SK-N-SH (cell line): ENCODE data around the gene SYT14. TPM values are rescaled to one million over a fixed set of nuclear protein-coding genes. Genes with fewer than 3 reads are reported as not detected.
"Not testable (repeated sequence)": the region's sequence is repeated elsewhere in the genome, so short reads cannot be mapped to it uniquely, and the experiment has no call there.

ENCODE experiments used
- CTCF ChIA-PET: fragments of 300-600, 350-600 bp; formaldehyde crosslinking; extraction: SDS; loops from one replicate; lab custom pipeline; 2021; lab: Yijun Ruan, JAX
- POLR2A ChIA-PET: fragments of 350-600 bp; sonication (Branson Sonifier 250); formaldehyde crosslinking; extraction: SDS; loops from one replicate; lab custom pipeline; 2020; ENCODE audit warnings: antibody characterized with exemption, inconsistent platforms; lab: Yijun Ruan, JAX
- DNase-seq: peaks from one replicate; pipeline ENCODE4 v3.0.0; 2012
- H2AFZ ChIP-seq: fragments of 200-600 bp; sonication (generic); 2 replicates; pipeline ENCODE4 v1.8.1; 2016; ENCODE audit warnings: antibody characterized with exemption, mild to moderate bottlenecking, low read depth
- H3F3A ChIP-seq: fragments of 200-600 bp; sonication (generic); replicated peaks from 2 replicates; pipeline ENCODE3; 2016; ENCODE audit warnings: antibody characterized with exemption, mild to moderate bottlenecking; ENCODE audit not compliant: insufficient read depth
- H3K27ac ChIP-seq, 2 experiments: fragments of 200-500 bp in 1 of 2; fragments of 200-600 bp in 1 of 2; sonication (Bioruptor generic) in 1 of 2; sonication (generic), shearing (Covaris generic) in 1 of 2; 2 replicates each; pipeline versions ENCODE4 v1.5.1 to v1.6.1; 2014 to 2016; ENCODE audit warnings: low read depth in 2 of 2, inconsistent platforms in 1 of 2, low read length in 1 of 2, mild to moderate bottlenecking in 1 of 2, mixed read lengths in 1 of 2
- H3K27me3 ChIP-seq: fragments of 200-600 bp; sonication (generic), shearing (Covaris generic); 2 replicates; pipeline ENCODE4 v1.6.1; 2016; ENCODE audit warnings: mixed run types; ENCODE audit not compliant: insufficient read depth
- H3K36me3 ChIP-seq, 2 experiments: fragments of 200-500 bp in 1 of 2; fragments of 200-600 bp in 1 of 2; sonication (Bioruptor generic) in 1 of 2; sonication (generic) in 1 of 2; replicated peaks in 1 of 2; 2 replicates each; pipeline versions ENCODE3 to v1.5.1; 2014 to 2016; ENCODE audit warnings: low read length in 1 of 2, mild to moderate bottlenecking in 1 of 2; ENCODE audit not compliant: insufficient read depth in 2 of 2, control insufficient read depth in 1 of 2
- H3K4me1 ChIP-seq, 2 experiments: fragments of 200-500 bp in 1 of 2; fragments of 200-600 bp in 1 of 2; sonication (Bioruptor generic) in 1 of 2; sonication (generic), shearing (Covaris generic) in 1 of 2; 2 replicates each; pipeline versions ENCODE4 v1.5.1 to v1.6.1; 2014 to 2016; ENCODE audit warnings: low read depth in 1 of 2, low read length in 1 of 2, mixed run types in 1 of 2; ENCODE audit not compliant: insufficient read depth in 2 of 2, control insufficient read depth in 1 of 2
- H3K4me2 ChIP-seq: fragments of 200-600 bp; sonication (generic), shearing (Covaris generic); 2 replicates; pipeline ENCODE4 v1.6.1; 2017; ENCODE audit warnings: mixed run types
- H3K4me3 ChIP-seq, 2 experiments: fragments of 200-500 bp in 1 of 2; fragments of 200-600 bp in 1 of 2; sonication (Bioruptor generic) in 1 of 2; sonication (generic), shearing (Covaris generic) in 1 of 2; 2 replicates each; pipeline versions ENCODE4 v1.5.1 to v1.8.1; 2014 to 2016; ENCODE audit warnings: low read depth in 2 of 2, inconsistent platforms in 1 of 2, low read length in 1 of 2, mild to moderate bottlenecking in 1 of 2, mixed read lengths in 1 of 2, moderate library complexity in 1 of 2
- H3K79me2 ChIP-seq: fragments of 200-600 bp; sonication (generic); 2 replicates; pipeline ENCODE4 v1.8.1; 2017; ENCODE audit warnings: mild to moderate bottlenecking; ENCODE audit not compliant: insufficient read depth
- H3K9ac ChIP-seq: fragments of 200-600 bp; sonication (generic); 2 replicates; pipeline ENCODE4 v1.6.1; 2017; ENCODE audit warnings: mixed run types
- H3K9me2 ChIP-seq: fragments of 200-600 bp; sonication (generic); 2 replicates; pipeline ENCODE4 v1.6.1; 2017; ENCODE audit warnings: mixed run types
- H3K9me3 ChIP-seq: fragments of 200-600 bp; sonication (generic); 2 replicates; pipeline ENCODE4 v1.6.1; 2017; ENCODE audit warnings: mixed run types, mild to moderate bottlenecking, moderate library complexity
- H4K20me1 ChIP-seq: fragments of 200-600 bp; sonication (generic); 2 replicates; pipeline ENCODE4 v1.6.1; 2017; ENCODE audit warnings: mild to moderate bottlenecking, mixed run types; ENCODE audit not compliant: insufficient read depth
- CTCF ChIP-seq: fragments of 200-600 bp; sonication (generic); IDR thresholded peaks from 2 replicates; pipeline ENCODE4 v1.6.1; 2017; ENCODE audit warnings: antibody characterized with exemption, mild to moderate bottlenecking, moderate library complexity
- FOXJ3 ChIP-seq: sonication (generic); formaldehyde crosslinking; IDR thresholded peaks from 2 replicates; pipeline ENCODE4 v1.5.1; 2020; ENCODE audit warnings: mild to moderate bottlenecking, missing genetic modification reagents
- MAX ChIP-seq: IDR thresholded peaks from 2 replicates; pipeline ENCODE4 v1.4.0; 2012; ENCODE audit warnings: low read depth
- MXI1 ChIP-seq: IDR thresholded peaks from 2 replicates; pipeline ENCODE4 v1.6.1; 2012; ENCODE audit warnings: mild to moderate bottlenecking, low read depth, low read length, improper control_type of control experiment
- NRF1 ChIP-seq: IDR thresholded peaks from 2 replicates; pipeline ENCODE4 v1.6.1; 2012; ENCODE audit warnings: low read depth, mild to moderate bottlenecking, low read length
- REST ChIP-seq: IDR thresholded peaks from 2 replicates; pipeline ENCODE4 v1.6.1; 2012; ENCODE audit warnings: mild to moderate bottlenecking, low read depth, low read length, moderate library complexity
- USF2 ChIP-seq: fragments of 150-350 bp; IDR thresholded peaks from 2 replicates; pipeline ENCODE4 v1.6.1; 2017; ENCODE audit warnings: antibody characterized with exemption, low read length, low read depth, borderline replicate concordance
- YY1 ChIP-seq: IDR thresholded peaks from 2 replicates; pipeline ENCODE4 v1.4.0; 2012; ENCODE audit warnings: low read depth, mild to moderate bottlenecking
- WGBS: methylation state at CpG from one replicate; pipeline ENCODE4 v1.1.6; 2017; ENCODE audit warnings: low lambda C conversion rate; 5-methylcytosine and 5-hydroxymethylcytosine counted together
- polyA plus RNA-seq, 3 experiments: library from polyadenylated mRNA; depleted of rRNA; stranded (reverse); fragments of >200 nt; gene quantifications; 2 replicates each; pipeline ENCODE4 v1.2.3, GENCODE V29; 2012

SYT14 gene
- polyA plus RNA-seq, 1 of the 3 experiments (the other 2 are of a cell fraction): 1.2 TPM

- no peak overlapping the region for H3K9ac ChIP-seq
- peaks cover 15% of the 10 kb centered on the region; the same call in 1 of the 2 replicates for H3K79me2 ChIP-seq
- H3K9me2 ChIP-seq: no peaks in the 10 kb centered on the region
- H3K4me2 ChIP-seq: no peak overlapping the region
- no peaks in the 10 kb centered on the region for H3K9me3 ChIP-seq
- H3K27me3 ChIP-seq: no peaks in the 10 kb centered on the region
- no peak overlapping the region for H2AFZ ChIP-seq
- no peak overlapping the region for H3K4me3 ChIP-seq
- 88% methylated on average over 9 of the region's 9 CpGs for WGBS
- peaks cover 0 to 11% of the 10 kb centered on the region in 2 experiments for H3K36me3 ChIP-seq
- no peak for TF ChIP-seq YY1
- TF ChIP-seq REST: no peak
- TF ChIP-seq NRF1: no peak
- no peak for TF ChIP-seq FOXJ3 (CRISPR knock-in tag)
- TF ChIP-seq MXI1: no peak
- TF ChIP-seq MAX: no peak
- no peak for TF ChIP-seq USF2
- TF ChIP-seq CTCF: no peak
- ChIA-PET POLR2A (no interaction called here), CTCF (no interaction called here)
- H3K27ac ChIP-seq: no peak overlapping the region
- no peaks in the 10 kb centered on the region for H4K20me1 ChIP-seq
- H3F3A ChIP-seq: peaks cover 10% of the 10 kb centered on the region
- DNase-seq: no peak
- H3K4me1 ChIP-seq: no peaks in the 10 kb centered on the region
Observed at GRCh38 chr1:209965996-209966395, 28.0 kb downstream of the SYT14 start.

GRCh38 chr1:209978721-209979120 is 40.7 kb downstream of the SYT14 start:
- CTCF ChIA-PET: interaction anchor here (1.2 to 1.3 kb wide), 2 partner anchors 11 to 108 kb away, joined by 3 read pairs; no protein-coding TSS in a partner anchor

More at GRCh38 chr1:209978721-209979120, 40.7 kb downstream of the SYT14 start:
- H3K4me1 ChIP-seq, DNase-seq, H3K27me3 ChIP-seq, H3K9me2 ChIP-seq, POLR2A ChIA-PET, H3K27ac ChIP-seq, H3K9ac ChIP-seq, H3K36me3 ChIP-seq, H3K4me2 ChIP-seq, H2AFZ ChIP-seq, H3K4me3 ChIP-seq, H3K9me3 ChIP-seq, H4K20me1 ChIP-seq, H3F3A ChIP-seq: not testable (repeated sequence)
- peaks cover 19% of the 10 kb centered on the region for H3K79me2 ChIP-seq
- 82% methylated on average over 10 of the region's 14 CpGs for WGBS
